ENCODE data around the gene PNO1.

PNO1 gene

DNA sequence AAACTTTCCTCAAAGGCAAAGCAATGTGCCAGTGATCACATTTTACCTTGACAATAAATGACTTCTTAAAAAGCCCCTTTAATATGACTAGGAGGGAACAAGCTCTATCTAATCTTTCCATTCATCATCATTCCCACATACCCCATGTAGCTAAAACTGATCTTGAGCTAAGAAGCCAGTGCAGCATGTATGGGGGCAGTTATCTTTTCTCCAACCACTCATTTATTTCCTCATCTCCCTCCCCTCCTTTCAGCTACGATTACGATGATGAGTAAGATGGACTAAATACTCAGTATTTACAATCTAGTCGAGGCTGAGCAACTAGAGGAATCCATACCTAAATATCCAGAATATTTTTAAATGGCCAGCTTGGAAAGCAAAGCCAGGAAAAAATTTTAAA is 35.5 kb downstream of the PNO1 start:
- Mint-ChIP-seq H3K4me1 (ENCODE audit: low read depth) (peaks cover 26% of the 10 kb centered on the region), H3K27me3 (ENCODE audit: low read depth) (no peaks in the 10 kb centered on the region), H3K36me3 (ENCODE audit: low read depth) (peaks cover 2% of the 10 kb centered on the region), H3K4me3 (no peak overlapping the region), H3K27ac (no peak overlapping the region), H3K9me3 (no peaks in the 10 kb centered on the region)
- no peak for DNase-seq (ENCODE audit: low spot score)

- no peaks in the 10 kb centered on the region for H3K9me3 Mint-ChIP-seq
- DNase-seq (ENCODE audit: low spot score), result no peak
These were observed 36.2 kb downstream of the PNO1 start for GRCh38 chr2:68193787-68194372.

GRCh38 chr2:68195096-68195495 is 37.4 kb downstream of the PNO1 start:
- DNase-seq (ENCODE audit: low spot score), result no peak
- Mint-ChIP-seq H3K27ac (no peak overlapping the region), H3K4me3 (no peak overlapping the region), H3K27me3 (ENCODE audit: low read depth) (no peaks in the 10 kb centered on the region), H3K36me3 (ENCODE audit: low read depth) (peaks cover 2% of the 10 kb centered on the region), H3K9me3 (no peaks in the 10 kb centered on the region), H3K4me1 (ENCODE audit: low read depth) (peaks cover 22% of the 10 kb centered on the region)

More at GRCh38 chr2:68193787-68194372, 36.2 kb downstream of the PNO1 start:
- H3K36me3 Mint-ChIP-seq (ENCODE audit: low read depth), result peaks cover 2% of the 10 kb centered on the region
- peaks cover 26% of the 10 kb centered on the region for H3K4me1 Mint-ChIP-seq (ENCODE audit: low read depth)
- H3K27ac Mint-ChIP-seq, result no peak overlapping the region
- H3K27me3 Mint-ChIP-seq (ENCODE audit: low read depth), result no peaks in the 10 kb centered on the region
- no peak overlapping the region for H3K4me3 Mint-ChIP-seq

DNA sequence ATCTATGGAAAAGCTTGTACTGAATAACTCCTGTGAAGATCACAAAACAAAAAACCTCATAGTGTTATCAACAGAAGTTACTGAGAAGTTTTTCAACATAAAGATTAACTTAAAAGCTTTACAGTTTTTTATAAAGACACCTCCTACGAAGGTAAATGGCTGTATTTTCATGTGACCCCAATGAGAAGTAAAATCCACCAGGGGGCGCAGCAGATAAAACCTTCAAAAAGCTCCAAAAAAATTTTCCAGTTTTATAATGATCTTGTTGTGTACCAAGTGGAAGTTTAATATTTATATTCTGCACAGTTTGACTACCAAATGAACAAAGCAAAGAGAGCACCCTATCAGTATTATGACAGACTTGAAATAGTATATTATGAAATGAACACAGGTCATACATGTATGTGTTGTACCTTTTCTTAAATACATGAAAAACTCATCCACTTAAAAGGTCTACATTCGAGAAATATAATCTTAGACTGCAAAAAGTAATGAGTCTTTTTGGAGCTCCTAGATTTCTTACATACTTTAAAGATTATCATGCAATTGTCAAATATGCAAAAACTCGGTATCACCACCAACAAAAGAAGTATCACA is 38.5 kb downstream of the PNO1 start:
- no peak for DNase-seq (ENCODE audit: low spot score)
- Mint-ChIP-seq H3K4me1 (ENCODE audit: low read depth) (peaks cover 21% of the 10 kb centered on the region), H3K27ac (no peak overlapping the region), H3K9me3 (no peaks in the 10 kb centered on the region), H3K27me3 (ENCODE audit: low read depth) (no peaks in the 10 kb centered on the region), H3K4me3 (no peak overlapping the region), H3K36me3 (ENCODE audit: low read depth) (peaks cover 2% of the 10 kb centered on the region)

GRCh38 chr2:68200157-68200787 is 42.6 kb downstream of the PNO1 start:
- peaks cover 32% of the 10 kb centered on the region for H3K4me1 Mint-ChIP-seq (ENCODE audit: low read depth)

DNA sequence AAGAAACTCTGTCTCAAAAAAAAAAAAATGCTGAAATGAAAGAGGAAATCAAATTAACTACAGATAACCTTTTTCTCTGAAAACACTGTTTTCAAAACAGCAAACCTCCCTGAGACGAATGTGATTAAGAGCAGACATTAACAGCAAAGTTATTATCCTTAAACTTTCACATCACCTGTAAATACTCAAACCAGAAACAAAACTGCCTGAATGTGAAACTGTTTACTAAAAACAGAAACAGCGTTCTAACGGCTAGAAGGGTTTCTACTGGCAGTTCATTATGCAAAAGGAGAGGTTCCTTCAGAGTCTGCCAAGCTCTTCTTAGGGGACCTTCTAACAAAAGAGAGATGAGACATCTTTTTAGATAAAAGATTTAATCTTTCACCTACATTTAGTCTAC is 45.9 kb downstream of the PNO1 start:
- DNase-seq (ENCODE audit: low spot score), result peak; percentile 22
- no peaks in the 10 kb centered on the region for H3K9me3 Mint-ChIP-seq
- H3K27ac Mint-ChIP-seq, result peak overlapping the region; percentile 93
- peaks cover 47% of the 10 kb centered on the region for H3K4me1 Mint-ChIP-seq (ENCODE audit: low read depth)
- no peaks in the 10 kb centered on the region for H3K27me3 Mint-ChIP-seq (ENCODE audit: low read depth)
- peaks cover 14% of the 10 kb centered on the region for H3K36me3 Mint-ChIP-seq (ENCODE audit: low read depth)
- H3K4me3 Mint-ChIP-seq, result peak overlapping the region; percentile 83

More at GRCh38 chr2:68200157-68200787, 42.6 kb downstream of the PNO1 start:
- H3K27ac Mint-ChIP-seq, result no peak overlapping the region
- no peak for DNase-seq (ENCODE audit: low spot score)
- H3K4me3 Mint-ChIP-seq, result no peak overlapping the region
- H3K36me3 Mint-ChIP-seq (ENCODE audit: low read depth), result peaks cover 10% of the 10 kb centered on the region
- no peaks in the 10 kb centered on the region for H3K27me3 Mint-ChIP-seq (ENCODE audit: low read depth)
- H3K9me3 Mint-ChIP-seq, result no peaks in the 10 kb centered on the region

GRCh38 chr2:68206793-68207192 is 49.1 kb downstream of the PNO1 start:
- no peak for DNase-seq (ENCODE audit: low spot score)

DNA sequence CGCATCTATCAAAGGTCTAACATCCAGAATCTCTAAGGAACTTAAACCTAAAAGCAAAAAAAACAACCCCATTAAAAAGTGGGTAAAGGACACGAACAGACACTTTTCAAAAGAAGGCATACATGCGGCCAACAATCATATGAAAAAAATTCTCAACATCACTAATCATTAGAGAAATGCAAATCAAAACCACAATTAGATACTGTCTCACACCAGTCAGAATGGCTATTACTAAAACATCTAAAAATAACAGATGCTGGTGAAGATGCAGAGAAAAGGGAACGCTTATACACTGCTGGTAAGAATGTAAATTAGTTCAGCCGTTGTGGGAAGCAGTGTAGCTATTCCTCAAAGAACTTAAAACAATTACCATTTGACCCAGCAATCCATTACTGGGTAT is 56.7 kb downstream of the PNO1 start:
- Mint-ChIP-seq H3K4me3 (no peak overlapping the region), H3K4me1 (ENCODE audit: low read depth) (peaks cover 43% of the 10 kb centered on the region), H3K9me3 (no peaks in the 10 kb centered on the region), H3K36me3 (ENCODE audit: low read depth) (peaks cover 33% of the 10 kb centered on the region), H3K27ac (no peak overlapping the region), H3K27me3 (ENCODE audit: low read depth) (no peaks in the 10 kb centered on the region)
- no peak for DNase-seq (ENCODE audit: low spot score)

More at GRCh38 chr2:68206793-68207192, 49.1 kb downstream of the PNO1 start:
- H3K27me3 Mint-ChIP-seq (ENCODE audit: low read depth), result no peaks in the 10 kb centered on the region
- no peaks in the 10 kb centered on the region for H3K9me3 Mint-ChIP-seq
- H3K4me3 Mint-ChIP-seq, result peak overlapping the region; percentile 15
- peaks cover 28% of the 10 kb centered on the region for H3K36me3 Mint-ChIP-seq (ENCODE audit: low read depth)
- peaks cover 45% of the 10 kb centered on the region for H3K4me1 Mint-ChIP-seq (ENCODE audit: low read depth)
- no peak overlapping the region for H3K27ac Mint-ChIP-seq

DNA sequence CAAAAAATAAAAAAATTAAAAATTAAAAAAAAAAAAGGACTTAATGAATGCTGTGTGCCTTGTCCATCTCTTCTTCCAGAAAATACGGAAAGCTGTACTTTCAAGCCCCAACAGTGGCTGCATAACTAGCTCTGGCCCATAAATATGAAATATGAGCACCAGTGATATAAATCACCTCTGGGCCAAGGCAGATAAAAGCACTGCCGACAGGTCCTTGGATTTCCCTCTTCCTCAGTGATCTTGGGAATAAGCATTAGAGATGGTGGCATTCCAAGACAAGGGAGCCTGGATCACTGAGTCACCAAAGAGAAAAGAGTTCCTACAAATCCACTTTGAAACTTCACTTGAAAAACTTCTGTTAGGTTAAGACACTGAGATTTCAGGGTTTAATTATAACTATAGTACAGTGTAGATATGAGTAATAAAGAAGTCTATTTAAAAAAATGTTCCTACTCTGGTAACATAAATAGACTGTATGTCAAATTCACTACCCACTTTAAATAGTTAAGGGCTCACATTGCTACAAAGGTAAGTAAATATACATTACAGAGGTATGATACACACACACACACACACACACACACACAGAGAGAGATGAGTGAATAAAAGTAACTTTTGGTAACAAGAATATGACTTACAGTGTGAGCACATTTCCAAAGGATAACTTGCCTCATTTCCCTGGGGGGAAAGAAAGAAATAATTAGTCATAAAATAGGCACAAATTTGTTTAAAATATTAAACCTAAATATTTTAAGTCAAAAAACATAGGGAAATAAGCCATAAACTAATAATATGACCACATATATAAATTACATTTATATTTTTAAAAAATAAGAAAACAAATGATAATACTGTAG is 59.0 kb downstream of the PNO1 start:
- DNase-seq (ENCODE audit: low spot score), result no peak
- peaks cover 45% of the 10 kb centered on the region for H3K4me1 Mint-ChIP-seq (ENCODE audit: low read depth)
- no peak overlapping the region for H3K4me3 Mint-ChIP-seq
- H3K27me3 Mint-ChIP-seq (ENCODE audit: low read depth), result no peaks in the 10 kb centered on the region
- no peaks in the 10 kb centered on the region for H3K9me3 Mint-ChIP-seq
- peaks cover 35% of the 10 kb centered on the region for H3K36me3 Mint-ChIP-seq (ENCODE audit: low read depth)
- peak overlapping the region; percentile 6 for H3K27ac Mint-ChIP-seq

DNA sequence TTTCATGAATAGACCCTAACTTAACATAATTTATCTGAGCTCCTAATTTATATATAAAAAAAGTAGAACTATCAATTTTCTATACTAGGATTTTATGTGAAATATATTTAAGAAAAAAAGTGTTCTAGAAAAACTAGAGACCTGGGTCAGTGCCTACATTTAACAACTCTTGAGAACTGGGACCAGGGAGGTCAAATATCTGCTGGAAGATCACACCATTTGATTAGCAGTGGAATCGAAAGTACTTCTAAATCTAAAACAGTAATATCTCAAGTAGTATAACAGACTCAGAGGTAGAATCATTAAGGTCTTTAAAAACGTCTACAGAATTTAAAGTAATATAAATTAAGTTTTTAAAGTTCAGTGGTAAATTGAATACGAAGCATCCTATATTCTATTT is 60.0 kb downstream of the PNO1 start:
- H3K4me3 Mint-ChIP-seq, result no peak overlapping the region
- H3K27me3 Mint-ChIP-seq (ENCODE audit: low read depth), result no peaks in the 10 kb centered on the region
- no peak overlapping the region for H3K27ac Mint-ChIP-seq
- H3K4me1 Mint-ChIP-seq (ENCODE audit: low read depth), result peaks cover 49% of the 10 kb centered on the region
- DNase-seq (ENCODE audit: low spot score), result no peak
- H3K9me3 Mint-ChIP-seq, result no peaks in the 10 kb centered on the region
- H3K36me3 Mint-ChIP-seq (ENCODE audit: low read depth), result peaks cover 37% of the 10 kb centered on the region

- H3K27ac Mint-ChIP-seq, result no peak overlapping the region
- H3K4me3 Mint-ChIP-seq, result no peak overlapping the region
- H3K9me3 Mint-ChIP-seq, result no peaks in the 10 kb centered on the region
These were observed 60.7 kb downstream of the PNO1 start for GRCh38 chr2:68218343-68218901.

DNA sequence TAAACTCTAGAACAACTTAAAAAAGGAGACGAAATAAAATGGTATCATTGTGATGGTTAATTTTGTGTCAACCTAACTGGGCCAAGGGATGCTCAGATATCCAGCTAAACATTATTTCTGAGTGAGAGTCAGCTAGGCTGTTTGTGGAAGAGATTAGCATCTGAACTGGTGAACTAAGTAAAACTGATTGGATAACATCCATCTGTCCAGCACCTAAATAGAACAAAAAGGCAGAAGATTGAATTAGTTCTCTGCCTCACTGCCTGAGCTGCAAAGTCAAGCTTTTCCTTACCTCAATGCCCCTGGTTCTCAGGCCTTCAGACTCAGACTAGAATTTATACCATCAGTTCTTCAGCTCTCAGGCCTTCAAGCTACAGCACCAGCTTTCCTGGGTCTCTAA is 64.6 kb downstream of the PNO1 start:
- H3K9me3 Mint-ChIP-seq, result no peaks in the 10 kb centered on the region
- peaks cover 62% of the 10 kb centered on the region for H3K4me1 Mint-ChIP-seq (ENCODE audit: low read depth)
- H3K4me3 Mint-ChIP-seq, result peak overlapping the region; percentile 5
- H3K27ac Mint-ChIP-seq, result no peak overlapping the region
- peaks cover 25% of the 10 kb centered on the region for H3K36me3 Mint-ChIP-seq (ENCODE audit: low read depth)
- no peaks in the 10 kb centered on the region for H3K27me3 Mint-ChIP-seq (ENCODE audit: low read depth)
- no peak for DNase-seq (ENCODE audit: low spot score)

More at GRCh38 chr2:68218343-68218901, 60.7 kb downstream of the PNO1 start:
- Mint-ChIP-seq H3K27me3 (ENCODE audit: low read depth) (no peaks in the 10 kb centered on the region), H3K4me1 (ENCODE audit: low read depth) (peaks cover 48% of the 10 kb centered on the region), H3K36me3 (ENCODE audit: low read depth) (peaks cover 37% of the 10 kb centered on the region)
- DNase-seq (ENCODE audit: low spot score), result no peak

DNA sequence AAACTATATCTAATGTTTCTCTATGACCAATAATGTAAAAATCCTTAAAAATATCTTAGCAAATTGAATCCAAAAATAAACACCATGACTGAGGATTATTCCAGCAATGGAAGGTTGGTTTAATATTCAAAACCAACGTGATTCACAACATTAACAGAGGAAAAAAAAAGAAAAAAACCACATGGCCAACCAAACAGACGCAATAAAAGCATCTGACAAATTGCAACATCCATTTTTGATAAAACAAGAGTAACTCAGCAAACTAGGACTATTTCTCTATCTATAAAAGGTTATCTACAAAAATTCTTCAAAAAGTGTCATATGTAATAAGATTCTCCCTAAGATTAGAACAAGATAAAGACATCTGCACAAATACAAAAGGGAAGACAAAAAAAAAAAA is 65.7 kb downstream of the PNO1 start:
- Mint-ChIP-seq H3K4me3 (no peak overlapping the region), H3K36me3 (ENCODE audit: low read depth) (peaks cover 25% of the 10 kb centered on the region), H3K27me3 (ENCODE audit: low read depth) (no peaks in the 10 kb centered on the region), H3K9me3 (no peaks in the 10 kb centered on the region), H3K27ac (no peak overlapping the region), H3K4me1 (ENCODE audit: low read depth) (peaks cover 62% of the 10 kb centered on the region)
- no peak for DNase-seq (ENCODE audit: low spot score)
